Measurements from ENCODE around the gene FARP2. TPM values are rescaled to one million over a fixed set of nuclear protein-coding genes. Genes with fewer than 3 reads are reported as not detected.
A peak's percentile ranks its signal among the peaks of the same experiment; 100 is the strongest.
"Not testable (repeated sequence)": the region's sequence is repeated elsewhere in the genome, so short reads cannot be mapped to it uniquely, and the experiment has no call there.

Gene FARP2
- total RNA-seq, 1 donor from 2014 or later, result 67.7 TPM

DNA sequence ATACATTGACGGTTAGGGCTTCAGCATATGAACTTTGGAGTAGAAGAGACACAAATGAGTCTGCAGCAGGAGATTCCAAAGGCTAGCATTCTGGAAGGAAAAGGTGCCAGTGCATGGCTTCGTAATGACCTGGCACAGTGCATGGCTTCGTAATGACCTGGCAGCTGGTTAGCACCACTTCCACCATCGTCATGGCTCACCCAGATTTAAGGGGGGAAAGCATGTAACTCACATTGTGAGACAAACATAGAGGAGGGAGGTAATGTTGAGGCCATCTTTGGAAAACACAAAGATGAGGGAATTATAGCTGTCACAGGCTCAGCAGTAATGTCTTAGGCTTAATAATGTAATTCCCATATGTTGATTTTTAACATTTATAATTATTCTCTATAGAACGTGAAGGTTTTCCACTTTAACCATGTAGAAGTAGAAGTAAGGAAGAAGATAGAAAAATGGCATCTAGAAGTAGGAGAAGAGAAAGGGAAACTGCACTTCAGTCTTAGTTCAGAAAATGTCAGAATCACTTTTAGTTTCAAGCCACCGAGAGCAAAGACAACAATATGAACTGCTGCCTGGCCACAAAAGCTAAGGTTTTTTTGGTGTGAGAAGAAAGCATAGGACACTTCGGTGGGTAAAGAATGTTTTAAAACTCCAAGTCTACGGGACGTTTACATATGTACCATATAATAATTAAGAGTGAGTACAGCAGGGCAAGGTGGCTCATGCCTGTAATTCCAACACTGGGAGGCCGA, 159.1 kb downstream of the FARP2 start:
- Mint-ChIP-seq H3K4me1 (ENCODE audit: low read depth, unreplicated experiment) (peaks cover 2% of the 10 kb centered on the region), H3K36me3 (ENCODE audit: unreplicated experiment) (no peaks in the 10 kb centered on the region), H3K27me3 (ENCODE audit: unreplicated experiment) (no peaks in the 10 kb centered on the region), H3K9me3 (ENCODE audit: unreplicated experiment) (peaks cover 4% of the 10 kb centered on the region), H3K27ac (ENCODE audit: unreplicated experiment) (no peak overlapping the region), H3K4me3 (ENCODE audit: unreplicated experiment) (no peak overlapping the region)
- TF ChIP-seq, protein P1, sequence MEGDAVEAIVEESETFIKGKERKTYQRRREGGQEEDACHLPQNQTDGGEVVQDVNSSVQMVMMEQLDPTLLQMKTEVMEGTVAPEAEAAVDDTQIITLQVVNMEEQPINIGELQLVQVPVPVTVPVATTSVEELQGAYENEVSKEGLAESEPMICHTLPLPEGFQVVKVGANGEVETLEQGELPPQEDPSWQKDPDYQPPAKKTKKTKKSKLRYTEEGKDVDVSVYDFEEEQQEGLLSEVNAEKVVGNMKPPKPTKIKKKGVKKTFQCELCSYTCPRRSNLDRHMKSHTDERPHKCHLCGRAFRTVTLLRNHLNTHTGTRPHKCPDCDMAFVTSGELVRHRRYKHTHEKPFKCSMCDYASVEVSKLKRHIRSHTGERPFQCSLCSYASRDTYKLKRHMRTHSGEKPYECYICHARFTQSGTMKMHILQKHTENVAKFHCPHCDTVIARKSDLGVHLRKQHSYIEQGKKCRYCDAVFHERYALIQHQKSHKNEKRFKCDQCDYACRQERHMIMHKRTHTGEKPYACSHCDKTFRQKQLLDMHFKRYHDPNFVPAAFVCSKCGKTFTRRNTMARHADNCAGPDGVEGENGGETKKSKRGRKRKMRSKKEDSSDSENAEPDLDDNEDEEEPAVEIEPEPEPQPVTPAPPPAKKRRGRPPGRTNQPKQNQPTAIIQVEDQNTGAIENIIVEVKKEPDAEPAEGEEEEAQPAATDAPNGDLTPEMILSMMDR (IDR thresholded peaks at IDR 0.05; ENCODE audit: partially characterized antibody, unreplicated experiment), result no peak
- DNase-seq, result no peak

DNA sequence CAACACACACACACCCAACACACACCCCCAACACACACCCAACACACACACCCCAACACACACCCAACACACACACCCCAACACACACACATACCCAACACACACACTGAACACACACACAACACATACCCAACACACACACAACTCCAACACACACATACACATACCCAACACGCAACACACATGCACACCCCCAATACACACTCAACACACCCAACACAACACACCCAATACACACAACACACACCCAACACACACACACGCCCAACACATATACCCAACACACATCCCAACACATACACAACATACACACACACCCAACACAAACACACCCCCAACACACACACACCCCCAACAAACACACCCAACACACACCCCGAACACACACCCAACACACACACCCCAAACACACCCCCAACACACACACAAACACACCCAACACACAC, 160.5 kb downstream of the FARP2 start:
- H3K4me1 Mint-ChIP-seq (ENCODE audit: low read depth, unreplicated experiment), result peaks cover 2% of the 10 kb centered on the region
- H3K27me3 Mint-ChIP-seq (ENCODE audit: unreplicated experiment), result no peaks in the 10 kb centered on the region
- DNase-seq, result no peak
- H3K4me3 Mint-ChIP-seq (ENCODE audit: unreplicated experiment), result no peak overlapping the region
- TF ChIP-seq, protein P1 (IDR thresholded peaks at IDR 0.05; ENCODE audit: partially characterized antibody, unreplicated experiment), result no peak
- peaks cover 2% of the 10 kb centered on the region for H3K9me3 Mint-ChIP-seq (ENCODE audit: unreplicated experiment)
- H3K36me3 Mint-ChIP-seq (ENCODE audit: unreplicated experiment), result no peaks in the 10 kb centered on the region
- H3K27ac Mint-ChIP-seq (ENCODE audit: unreplicated experiment), result no peak overlapping the region

DNA sequence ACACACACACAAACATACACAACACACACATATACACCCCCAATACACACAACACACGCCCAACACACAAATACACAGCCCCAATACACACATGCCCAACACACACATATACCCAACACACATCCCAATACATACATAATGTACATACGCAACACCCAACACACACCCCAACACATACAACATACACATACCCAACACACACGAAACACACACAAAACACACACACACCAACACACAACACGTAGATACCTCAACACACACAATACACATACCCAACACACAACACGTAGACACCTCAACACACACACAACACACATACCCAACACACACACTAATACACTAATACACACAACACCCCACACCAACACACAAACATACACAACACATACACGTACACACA, 161.2 kb downstream of the FARP2 start:
- TF ChIP-seq, protein P1 (IDR thresholded peaks at IDR 0.05; ENCODE audit: partially characterized antibody, unreplicated experiment), result no peak
- no peak overlapping the region for H3K27ac Mint-ChIP-seq (ENCODE audit: unreplicated experiment)
- peaks cover 2% of the 10 kb centered on the region for H3K9me3 Mint-ChIP-seq (ENCODE audit: unreplicated experiment)
- H3K4me1 Mint-ChIP-seq (ENCODE audit: low read depth, unreplicated experiment), result peaks cover 2% of the 10 kb centered on the region
- H3K27me3 Mint-ChIP-seq (ENCODE audit: unreplicated experiment), result no peaks in the 10 kb centered on the region
- H3K4me3 Mint-ChIP-seq (ENCODE audit: unreplicated experiment), result peak overlapping the region; percentile 9
- H3K36me3 Mint-ChIP-seq (ENCODE audit: unreplicated experiment), result no peaks in the 10 kb centered on the region
- DNase-seq, result no peak

DNA sequence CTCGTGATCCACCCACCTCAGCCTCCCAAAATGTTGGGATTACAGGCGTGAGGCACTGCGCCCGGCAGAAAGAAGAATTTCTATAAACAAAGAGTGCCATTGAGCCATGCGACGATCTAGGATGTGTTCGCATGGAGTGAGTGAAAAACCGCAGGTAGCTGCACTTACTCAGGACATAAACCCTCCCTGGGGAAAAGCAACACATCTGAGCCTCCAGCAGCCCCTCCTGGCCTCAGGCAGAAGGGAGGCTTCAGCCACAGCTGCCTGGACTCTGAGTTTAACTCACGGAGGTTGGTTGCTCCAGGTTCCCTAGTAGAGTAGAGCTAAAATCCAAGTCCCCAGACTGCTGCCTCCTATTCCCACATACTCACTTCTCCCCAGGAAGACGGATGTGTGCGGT, 163.6 kb downstream of the FARP2 start:
- H3K4me3 Mint-ChIP-seq (ENCODE audit: unreplicated experiment), result no peak overlapping the region
- H3K9me3 Mint-ChIP-seq (ENCODE audit: unreplicated experiment), result peaks cover 2% of the 10 kb centered on the region

DNA sequence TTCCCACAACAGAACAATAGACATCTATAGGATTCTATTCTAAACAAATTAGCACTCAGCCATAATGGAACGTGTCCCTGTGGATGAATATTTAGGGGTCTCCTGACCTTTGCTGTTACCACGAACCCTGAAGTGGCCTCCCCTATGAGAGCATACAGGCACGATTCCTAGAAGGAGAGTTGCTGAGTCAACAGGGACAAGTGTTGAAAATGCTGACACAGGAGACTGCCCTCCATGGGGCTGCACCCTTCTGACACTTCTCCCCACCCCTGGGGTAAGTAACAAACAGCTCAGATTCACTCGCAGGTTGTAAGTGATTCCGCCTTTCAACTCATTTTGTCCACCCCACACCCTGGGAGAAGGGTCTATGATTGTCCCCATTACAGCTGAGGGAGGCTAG, 166.4 kb downstream of the FARP2 start:
- TF ChIP-seq, protein P1 (IDR thresholded peaks at IDR 0.05; ENCODE audit: partially characterized antibody, unreplicated experiment), result no peak
- Mint-ChIP-seq H3K9me3 (ENCODE audit: unreplicated experiment) (peaks cover 3% of the 10 kb centered on the region), H3K36me3 (ENCODE audit: unreplicated experiment) (peaks cover 12% of the 10 kb centered on the region), H3K27ac (ENCODE audit: unreplicated experiment) (no peak overlapping the region), H3K27me3 (ENCODE audit: unreplicated experiment) (no peaks in the 10 kb centered on the region), H3K4me3 (ENCODE audit: unreplicated experiment) (no peak overlapping the region), H3K4me1 (ENCODE audit: low read depth, unreplicated experiment) (peaks cover 2% of the 10 kb centered on the region)
- DNase-seq, result no peak

More for the DNA sequence above, 163.6 kb downstream of the FARP2 start:
- Mint-ChIP-seq H3K4me1 (ENCODE audit: low read depth, unreplicated experiment) (peaks cover 2% of the 10 kb centered on the region), H3K27me3 (ENCODE audit: unreplicated experiment) (no peaks in the 10 kb centered on the region), H3K27ac (ENCODE audit: unreplicated experiment) (peak overlapping the region; percentile 33), H3K36me3 (ENCODE audit: unreplicated experiment) (peaks cover 6% of the 10 kb centered on the region)
- TF ChIP-seq, protein P1 (IDR thresholded peaks at IDR 0.05; ENCODE audit: partially characterized antibody, unreplicated experiment), result no peak
- no peak for DNase-seq

DNA sequence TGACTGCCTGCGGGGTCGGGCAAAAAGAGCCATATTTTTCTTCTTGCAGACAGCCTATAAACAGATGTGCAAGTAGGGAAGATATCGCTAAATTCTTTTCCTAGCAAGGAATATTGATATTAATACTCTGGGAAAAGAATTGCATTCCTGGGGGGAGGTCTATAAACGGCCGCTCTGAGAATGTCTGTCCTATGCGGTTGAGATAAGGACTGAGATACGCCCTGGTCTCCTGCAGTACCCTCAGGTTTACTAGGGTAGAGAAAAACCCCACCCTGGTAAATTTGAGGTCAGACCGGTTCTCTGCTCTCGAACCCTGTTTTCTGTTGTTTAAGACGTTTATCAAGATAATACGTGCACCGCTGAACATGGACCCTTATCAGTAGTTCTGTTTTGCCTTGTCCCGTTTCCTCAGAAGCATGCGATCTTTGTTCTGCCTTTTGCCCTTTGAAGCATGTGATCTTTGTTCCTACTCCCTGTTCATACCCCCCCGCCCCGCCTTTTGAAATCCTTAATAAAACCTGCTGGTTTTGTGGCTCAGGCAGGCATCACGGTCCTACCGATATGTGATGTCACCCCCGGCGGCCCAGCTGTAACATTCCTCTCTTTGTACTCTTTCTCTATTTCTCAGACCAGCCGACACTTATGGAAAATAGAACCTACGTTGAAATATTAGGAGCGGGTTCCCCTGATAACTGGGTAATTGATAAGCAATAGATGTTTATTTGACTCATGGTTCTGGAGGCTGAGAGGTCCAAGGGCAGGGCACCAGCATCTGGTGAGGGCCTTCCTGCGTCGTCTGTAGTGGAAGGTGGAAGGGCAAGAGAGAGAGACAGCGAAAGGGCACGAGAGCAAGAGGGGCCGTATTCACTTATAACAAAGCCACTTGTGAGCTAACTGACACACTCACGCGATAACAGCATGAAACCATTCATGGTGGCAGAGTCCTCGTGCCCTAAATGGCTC, 170.0 kb downstream of the FARP2 start:
- not testable (repeated sequence) for H3K27ac Mint-ChIP-seq (ENCODE audit: unreplicated experiment); DNase-seq; H3K9me3 Mint-ChIP-seq (ENCODE audit: unreplicated experiment); H3K4me1 Mint-ChIP-seq (ENCODE audit: low read depth, unreplicated experiment); H3K4me3 Mint-ChIP-seq (ENCODE audit: unreplicated experiment); H3K27me3 Mint-ChIP-seq (ENCODE audit: unreplicated experiment)
- peaks cover 12% of the 10 kb centered on the region for H3K36me3 Mint-ChIP-seq (ENCODE audit: unreplicated experiment)
